Stimulated activated naive CD8-positive, alpha-beta T cell treated with anti-CD3 and anti-CD28 coated beads, Interleukin-15, Interleukin-2, amounts not matched to agents 100 U/mL and 50 U/mL, for 24 hours (primary cell): ENCODE measurements around the gene FANCI.
A peak's percentile ranks its signal among the peaks of the same experiment; 100 is the strongest.

ENCODE experiments used
- ATAC-seq: fragments of 150-1000 bp; cut with Tn5 transposase; one replicate; pipeline ENCODE4 v1.10.0; 2021
- DNase-seq: peaks from one replicate; pipeline ENCODE4 v3.0.0; 2021

FANCI gene

DNA sequence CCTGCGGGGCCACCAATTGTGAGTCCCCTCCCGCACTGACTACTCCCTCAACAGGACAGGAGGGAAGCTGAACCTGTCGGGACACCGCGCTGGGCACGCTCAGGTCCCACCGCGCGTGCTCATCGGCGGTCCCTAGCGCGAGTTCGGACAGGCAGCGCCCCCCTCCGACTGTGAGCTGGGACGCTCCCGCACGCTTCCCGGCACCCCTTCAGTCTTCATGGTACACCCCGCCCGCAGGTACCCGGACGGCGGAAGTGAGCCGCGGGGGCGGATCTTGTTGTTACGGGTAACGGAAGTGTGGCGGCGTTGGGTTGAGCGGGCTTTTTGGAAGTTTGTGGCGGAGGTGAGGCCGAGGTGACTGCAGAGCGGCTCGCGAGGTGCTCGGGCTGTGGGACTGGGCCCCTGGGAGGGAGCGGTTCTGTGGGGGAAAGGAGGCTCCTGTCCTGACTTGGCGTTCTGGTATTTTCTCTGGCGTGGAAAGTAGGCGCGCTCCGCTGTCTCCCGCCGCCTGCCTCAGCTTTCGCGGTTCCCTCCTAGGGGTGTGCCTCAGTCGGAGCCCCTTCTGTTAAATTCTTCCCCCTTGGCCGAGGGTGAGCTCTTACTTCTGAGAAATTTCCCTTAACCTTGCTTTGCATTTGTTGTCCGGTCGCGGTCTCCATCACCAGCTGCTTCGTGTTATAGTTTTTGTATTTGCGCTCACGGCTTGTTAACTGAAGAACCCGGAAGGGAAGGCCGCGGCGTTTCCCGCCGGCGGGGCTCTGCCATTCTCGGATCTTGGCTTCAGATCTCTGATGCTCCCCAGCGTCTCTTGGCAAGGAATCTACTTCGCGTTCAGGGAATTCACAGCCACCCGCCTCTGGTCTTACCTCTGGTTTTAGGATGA, at the start of gene FANCI:
Gene FANCI, plus strand, starts transcription at position 289 of the 883 bp plus-strand sequence. CDS start 3,669 bp downstream, outside the sequence.
- ATAC-seq (peak; percentile 96), DNase-seq (peak; percentile 99)

DNA sequence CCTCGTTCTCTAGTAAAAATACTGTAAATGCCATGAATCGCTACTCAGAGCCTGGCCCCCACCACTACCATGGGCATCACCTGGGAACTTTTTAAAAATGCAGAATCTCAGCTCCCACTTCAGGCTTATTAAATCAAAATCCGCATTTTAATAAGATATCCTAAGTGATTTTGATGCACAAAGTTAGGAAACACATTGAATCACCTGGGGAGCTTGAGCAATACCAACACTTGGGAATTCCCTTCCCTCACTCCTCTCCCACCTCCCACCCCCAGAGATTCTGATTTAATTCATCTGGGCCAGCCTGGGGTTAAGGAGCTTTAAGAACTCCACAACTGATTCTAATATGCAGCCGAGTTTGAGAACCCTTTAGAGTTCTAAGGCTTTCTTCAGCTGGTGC, 49.2 kb upstream of the FANCI start:
- no peak for DNase-seq

DNA sequence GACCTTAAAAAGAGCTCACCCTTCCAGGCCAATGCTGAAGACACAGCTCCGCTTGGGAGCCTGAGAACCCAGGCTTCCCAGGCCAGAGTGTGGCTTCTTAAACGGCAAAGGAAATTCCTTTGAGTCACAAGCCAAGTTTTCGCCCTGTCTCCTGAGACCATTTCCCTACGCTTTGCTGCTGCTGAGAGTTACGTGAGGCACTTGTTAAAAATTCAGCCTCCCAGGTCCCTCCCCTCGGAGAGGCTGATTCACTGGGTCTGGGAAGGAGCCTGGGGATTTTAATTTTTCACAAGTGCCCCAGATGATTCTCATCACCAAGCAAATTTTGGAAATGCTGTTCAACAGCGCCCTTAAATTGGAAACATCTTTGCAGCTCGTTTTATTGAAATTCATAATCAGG, 47.9 kb upstream of the FANCI start:
- no peak for DNase-seq
- ATAC-seq: no peak

More for the DNA sequence above, 49.2 kb upstream of the FANCI start:
- ATAC-seq: no peak

DNA sequence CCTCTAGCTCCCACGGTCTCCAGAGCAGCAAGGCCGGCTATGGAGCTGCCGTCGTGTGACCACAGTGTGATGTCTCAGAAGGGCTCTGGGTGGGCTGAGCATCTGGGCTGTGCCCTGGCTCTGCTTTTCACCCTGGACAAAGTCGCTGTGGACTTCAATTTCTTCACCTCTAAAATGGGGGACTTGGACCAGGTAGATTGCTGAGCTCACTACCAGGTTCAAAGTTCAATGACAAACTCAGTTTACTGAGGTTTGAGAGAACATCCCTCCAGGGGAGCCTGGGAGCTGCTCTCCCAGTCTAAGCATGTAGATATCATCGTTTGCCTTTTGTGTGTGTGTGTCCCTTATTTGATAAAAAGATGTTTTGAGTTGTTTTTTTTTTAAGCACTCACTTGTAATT, 47.5 kb upstream of the FANCI start:
- DNase-seq (no peak), ATAC-seq (no peak)

DNA sequence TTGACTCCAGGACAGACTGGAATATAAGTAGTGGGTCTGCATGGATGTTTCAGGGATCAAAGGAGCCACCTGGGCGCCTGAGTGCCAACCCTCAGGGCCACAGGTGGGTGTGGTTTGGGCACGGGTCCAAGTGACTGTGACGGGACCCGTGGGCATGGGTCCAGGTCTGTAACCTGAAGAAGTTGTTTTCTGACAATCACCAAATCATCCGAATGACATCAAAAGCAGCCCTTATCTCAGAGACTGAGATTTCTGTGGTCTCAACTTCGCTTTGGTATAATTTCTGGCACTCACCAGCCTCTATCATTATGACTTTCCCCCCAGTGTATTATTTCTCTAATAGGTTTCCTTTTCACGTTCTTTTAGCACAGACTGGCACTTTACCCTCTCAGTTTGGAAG, 46.8 kb upstream of the FANCI start:
- ATAC-seq (peak; percentile 63), DNase-seq (peak; percentile 64)

DNA sequence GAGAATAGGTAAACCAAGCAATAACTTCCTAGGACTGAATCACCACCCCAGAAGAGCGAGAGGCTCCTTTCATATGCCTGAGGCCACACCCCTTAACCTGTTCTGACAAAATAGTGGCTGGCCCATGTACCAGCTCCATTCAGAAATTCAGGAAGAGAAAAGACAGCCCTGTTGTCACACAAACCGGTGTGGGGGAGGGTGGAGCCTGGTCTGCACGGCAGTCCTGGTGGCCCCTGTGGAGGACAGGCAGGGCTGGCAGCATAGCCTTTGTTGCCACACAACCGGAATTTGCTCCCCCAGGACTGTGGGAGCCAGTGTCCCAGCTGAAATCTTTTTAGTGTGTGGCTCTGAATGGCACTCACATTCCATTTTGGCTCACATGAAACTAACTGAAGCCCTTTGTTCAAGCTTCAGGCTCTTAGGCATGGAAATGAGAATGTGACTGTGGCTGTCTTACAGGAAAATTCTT, 46.2 kb upstream of the FANCI start:
- ATAC-seq: peak; percentile 82
- peak; percentile 17 for DNase-seq

DNA sequence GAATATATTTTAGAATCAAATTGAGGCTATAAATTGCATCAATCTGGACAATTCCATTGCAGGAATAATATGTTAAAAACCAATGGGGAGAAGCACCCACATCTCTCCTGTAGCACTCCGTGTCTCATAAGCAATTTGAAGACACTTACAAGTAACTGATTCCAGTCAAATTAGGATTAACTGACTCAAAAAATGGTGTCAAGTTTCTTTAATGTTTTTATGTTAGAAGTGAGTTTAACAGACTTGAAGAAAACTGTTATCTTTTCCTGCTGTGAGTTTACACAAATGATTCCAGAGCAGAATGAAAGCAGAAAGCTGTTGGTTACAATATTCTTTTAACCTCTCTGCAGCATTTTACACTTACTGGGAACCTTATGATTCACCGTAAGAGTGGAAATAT, 45.6 kb upstream of the FANCI start:
- no peak for DNase-seq
- ATAC-seq: no peak

DNA sequence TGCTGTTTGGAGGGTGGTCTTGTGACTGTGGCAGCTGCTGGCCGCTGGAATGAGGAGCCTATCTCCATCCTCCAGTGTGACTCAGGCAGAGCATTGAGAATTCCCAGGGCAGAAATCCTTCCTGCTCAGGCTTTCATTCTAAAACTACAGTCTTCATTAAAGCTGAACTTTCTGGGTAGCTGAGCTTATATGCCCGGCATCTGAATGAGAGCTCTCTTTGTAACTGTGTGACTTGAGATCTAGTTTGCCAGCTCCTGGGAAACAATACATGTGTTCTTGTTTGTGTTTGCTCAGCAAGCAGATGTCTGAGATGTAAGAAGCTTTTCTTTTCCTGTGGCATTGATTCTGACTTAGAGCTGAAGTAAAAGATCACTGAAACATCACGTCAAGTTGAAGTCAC, 44.8 kb upstream of the FANCI start:
- no peak for DNase-seq
- ATAC-seq: no peak

DNA sequence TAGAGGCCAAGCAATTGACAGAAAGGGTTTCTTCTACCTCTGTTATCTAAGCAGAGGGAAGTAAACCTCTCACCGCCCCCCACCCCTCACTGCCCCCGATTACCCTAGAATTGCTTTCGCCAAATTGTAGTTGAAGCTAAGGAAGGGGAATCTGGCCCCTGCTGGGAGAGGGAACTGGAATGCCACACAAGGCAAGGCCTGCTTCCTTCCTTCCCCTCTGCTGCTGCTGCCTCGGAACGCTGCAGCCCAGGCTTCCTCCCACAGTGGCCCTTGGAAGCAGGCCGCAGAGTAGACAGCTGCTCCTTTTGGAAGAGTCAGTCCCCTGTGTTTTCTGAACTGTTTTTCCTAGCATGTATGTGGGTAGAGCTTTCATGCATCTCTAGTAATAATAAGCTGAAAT, 44.0 kb upstream of the FANCI start:
- ATAC-seq (no peak), DNase-seq (no peak)

DNA sequence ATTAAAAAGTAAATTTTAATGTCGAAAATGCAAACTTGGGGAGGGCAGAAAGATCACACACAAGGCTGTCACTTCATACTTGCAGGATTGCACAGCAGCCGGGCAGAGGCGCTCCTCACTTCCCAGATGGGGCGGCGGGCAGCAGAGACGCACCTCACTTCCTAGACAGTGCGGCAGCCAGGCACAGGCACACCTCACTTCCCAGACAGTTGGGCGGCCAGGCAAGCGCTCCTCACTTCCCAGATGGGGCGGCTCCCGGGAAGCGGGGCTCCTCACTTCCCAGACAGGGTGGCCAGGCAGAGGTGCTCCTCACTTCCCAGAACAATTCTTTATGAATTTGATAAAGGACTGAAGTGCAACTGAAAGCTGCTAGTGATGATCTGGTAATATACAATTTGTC, 43.6 kb upstream of the FANCI start:
- DNase-seq (no peak), ATAC-seq (no peak)

DNA sequence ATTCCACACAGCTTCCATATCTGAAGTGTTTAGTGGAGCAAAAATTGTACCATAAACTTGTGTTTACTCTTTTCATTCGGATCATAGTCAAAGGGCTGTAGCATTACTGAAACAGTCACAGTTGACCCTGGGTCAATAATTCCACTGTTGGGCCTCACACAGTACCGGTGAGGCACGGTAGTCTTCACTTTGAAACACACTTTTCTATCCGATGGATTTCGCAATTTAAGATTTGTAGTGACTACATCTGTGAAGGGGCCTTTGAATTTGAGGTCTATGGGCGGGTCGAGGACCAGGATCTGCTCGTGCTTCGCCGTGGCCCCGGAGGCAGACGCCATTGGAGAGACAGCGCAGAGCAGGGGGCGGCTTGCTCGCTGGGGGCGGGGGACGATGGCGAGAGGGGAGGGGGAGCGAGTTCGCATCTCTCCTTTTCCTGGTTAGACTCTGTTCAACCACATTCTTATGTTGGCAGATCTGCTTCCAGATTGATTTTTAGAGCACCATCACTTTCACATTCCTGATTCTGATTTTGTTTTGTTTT, 42.2 kb upstream of the FANCI start:
- ATAC-seq (no peak), DNase-seq (no peak)

DNA sequence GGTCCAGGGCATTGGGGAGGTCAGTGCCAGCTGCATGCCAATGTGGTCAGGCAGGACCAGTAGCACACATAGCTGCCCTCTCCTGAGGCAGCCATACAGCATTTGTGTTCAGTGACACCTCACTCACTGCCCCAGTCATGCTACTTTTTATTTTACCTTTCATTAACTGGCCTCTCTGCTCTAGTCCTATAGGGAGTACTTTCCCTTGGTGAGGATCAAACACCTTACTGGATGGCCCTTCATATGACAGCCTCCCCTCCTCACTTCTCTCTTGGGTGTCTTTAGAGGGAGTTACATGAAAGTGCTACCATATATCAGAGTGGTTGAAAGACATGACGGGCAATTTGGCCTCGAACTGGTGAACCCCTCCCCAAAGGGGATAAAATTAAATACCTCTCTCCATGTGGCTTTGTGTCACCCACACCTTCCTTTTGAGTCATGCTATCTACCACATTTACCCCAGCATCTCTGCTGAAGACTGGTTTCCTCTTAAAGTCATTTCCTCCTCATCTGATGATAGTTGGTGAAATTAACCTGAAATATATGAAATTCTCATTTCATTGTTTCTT, 40.0 kb upstream of the FANCI start:
- ATAC-seq (peak; percentile 92), DNase-seq (peak; percentile 43)

DNA sequence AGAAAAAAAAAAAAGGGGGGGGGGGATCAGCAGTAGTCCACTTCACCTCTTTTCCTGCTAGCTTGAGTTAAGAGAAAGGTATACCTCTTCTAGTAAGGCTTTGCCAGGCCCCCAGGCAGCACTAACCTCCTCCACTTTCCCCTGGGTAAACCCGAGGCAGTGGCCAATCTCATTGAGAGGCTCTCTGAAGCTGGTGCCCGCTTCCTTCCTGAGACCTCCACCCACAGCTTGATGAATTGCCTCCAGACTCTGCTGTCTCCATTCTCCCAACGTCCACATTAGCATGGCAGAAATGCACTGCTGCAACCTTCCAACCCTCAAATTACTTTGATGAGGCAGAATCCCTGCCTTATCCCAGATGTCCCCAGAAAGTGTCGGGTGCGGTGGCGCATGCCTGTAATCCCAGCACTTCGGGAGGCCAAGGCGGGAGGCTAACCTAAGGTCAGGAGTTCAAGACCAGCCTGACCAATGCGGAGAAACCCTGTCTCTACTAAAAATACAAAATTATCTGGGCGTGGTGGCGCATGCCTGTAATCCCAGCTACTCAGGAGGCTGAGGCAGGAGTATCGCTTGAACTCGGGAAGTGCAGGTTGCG, 37.7 kb upstream of the FANCI start:
- ATAC-seq (no peak), DNase-seq (peak; percentile 12)

DNA sequence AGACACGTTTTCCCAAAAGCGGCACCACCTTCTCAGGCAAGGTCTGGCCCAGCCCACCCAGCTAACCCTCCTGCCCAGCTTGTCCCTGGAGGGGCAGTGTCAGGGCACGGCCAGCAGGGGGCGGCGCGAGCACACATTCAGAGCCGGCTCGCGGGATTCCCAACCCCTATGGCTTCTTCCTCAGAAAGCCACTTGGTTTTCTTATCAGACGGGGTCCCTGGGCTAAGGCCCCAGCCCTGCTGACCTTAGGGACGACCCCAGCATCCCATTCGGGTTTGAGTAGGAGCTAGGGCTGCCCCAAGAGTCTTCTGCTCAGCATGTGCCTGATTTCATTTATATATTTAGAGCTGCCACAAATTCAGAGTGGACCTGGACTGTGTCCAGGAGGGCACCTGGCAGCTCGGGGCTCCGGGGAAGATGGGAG, 36.9 kb upstream of the FANCI start:
- peak; percentile 76 for ATAC-seq

DNA sequence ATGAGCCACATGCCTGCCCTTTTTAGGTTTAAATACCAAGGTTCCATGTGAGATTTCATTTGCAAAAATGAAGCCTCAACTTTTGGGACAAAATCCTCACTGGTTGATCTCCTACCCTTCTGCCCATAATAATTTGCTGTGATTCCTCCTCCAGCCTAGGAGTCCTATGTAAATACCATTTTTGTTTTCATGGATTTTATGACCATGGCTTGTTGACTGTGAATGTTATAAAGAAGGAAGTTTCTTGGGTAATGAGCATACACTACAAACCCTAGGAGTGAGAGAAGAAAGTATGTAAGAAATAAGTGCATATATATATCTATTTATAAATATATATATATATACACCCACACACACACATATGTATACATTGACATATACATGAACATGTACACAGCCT, 35.5 kb upstream of the FANCI start:
- ATAC-seq: no peak
- no peak for DNase-seq

More for the DNA sequence above, 36.9 kb upstream of the FANCI start:
- peak; percentile 85 for DNase-seq

DNA sequence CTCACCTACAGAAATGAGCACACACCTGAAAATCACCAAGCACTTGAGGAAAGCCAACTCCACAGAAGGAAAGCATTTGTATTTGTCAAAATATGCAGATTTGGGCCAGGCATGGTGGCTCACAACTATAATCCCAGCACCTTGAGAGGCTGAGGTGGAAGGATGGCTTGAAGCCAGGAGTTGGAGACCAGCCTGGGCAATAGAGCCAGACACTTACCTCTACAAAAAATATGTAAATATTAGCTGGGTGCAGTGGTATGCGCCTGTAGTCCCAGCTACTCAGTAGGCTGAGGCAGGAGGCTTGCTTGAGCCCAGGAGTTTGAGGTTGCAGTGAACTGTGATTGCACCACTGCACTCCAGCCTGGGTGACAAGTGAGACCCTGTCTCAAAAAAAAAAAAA, 34.7 kb upstream of the FANCI start:
- no peak for ATAC-seq
- no peak for DNase-seq

DNA sequence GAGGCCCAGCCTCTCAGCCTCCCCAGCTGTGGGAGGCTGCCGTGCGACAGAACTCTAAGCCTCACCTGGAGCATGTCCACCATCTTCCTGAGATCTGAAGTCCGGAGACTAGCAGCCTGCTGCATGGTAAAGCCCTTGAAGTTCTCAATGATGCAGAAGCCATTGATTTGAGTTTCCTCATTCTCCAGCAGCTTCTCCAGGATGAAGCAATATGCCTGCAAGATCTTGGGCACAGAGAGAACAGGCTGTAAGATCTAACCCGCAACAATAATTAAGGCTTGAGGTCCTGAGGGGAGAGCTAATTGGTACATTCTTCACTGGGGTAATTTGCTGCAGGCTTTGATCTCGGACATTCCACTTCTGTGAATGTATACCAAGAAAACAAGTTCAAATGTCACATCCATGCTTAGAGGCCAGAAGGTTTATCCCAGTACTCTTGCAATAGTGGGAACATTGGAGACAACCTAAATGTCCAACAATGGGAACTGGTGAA, 32.1 kb upstream of the FANCI start:
- DNase-seq: no peak
- ATAC-seq: no peak

DNA sequence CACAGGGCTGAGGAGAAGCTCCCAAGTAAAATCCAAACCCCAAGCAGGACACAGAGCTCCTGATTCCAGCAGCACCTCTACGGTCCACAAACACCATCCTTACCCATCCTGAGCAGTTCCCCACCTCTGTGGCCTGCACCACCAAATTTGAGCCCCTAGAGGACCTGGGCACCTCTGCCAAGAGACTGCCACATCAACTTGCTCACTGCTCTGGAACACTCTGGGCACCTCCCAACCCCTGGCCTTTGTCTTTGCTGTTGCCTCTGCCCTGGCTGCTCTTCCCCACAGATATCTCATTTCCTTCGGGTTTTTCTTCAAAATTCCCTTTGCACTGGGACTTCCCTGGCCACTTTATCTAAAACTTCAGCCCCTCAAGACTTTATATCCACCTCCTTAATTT, 28.2 kb upstream of the FANCI start:
- ATAC-seq (peak; percentile 47), DNase-seq (no peak)

DNA sequence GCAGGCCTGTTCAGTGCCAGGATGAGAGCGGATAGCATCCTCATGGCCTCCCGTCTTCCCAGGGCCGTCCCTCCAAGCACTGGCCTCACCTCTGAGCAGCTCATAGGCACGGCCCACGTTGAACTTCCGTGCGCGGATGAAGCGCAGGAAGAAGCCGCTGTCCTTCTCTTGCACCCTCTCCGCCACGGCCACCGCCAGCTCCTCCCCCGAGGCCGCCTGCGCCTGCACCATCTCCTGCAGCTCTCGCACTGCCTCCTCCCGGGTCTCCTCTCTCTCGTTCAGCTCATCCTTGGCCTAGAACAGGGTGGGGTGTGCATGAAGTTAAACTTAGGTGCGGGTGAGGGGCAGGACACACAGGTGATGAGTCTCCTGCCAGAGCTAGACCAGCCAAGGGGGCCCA, 26.7 kb upstream of the FANCI start:
- DNase-seq (no peak), ATAC-seq (no peak)

DNA sequence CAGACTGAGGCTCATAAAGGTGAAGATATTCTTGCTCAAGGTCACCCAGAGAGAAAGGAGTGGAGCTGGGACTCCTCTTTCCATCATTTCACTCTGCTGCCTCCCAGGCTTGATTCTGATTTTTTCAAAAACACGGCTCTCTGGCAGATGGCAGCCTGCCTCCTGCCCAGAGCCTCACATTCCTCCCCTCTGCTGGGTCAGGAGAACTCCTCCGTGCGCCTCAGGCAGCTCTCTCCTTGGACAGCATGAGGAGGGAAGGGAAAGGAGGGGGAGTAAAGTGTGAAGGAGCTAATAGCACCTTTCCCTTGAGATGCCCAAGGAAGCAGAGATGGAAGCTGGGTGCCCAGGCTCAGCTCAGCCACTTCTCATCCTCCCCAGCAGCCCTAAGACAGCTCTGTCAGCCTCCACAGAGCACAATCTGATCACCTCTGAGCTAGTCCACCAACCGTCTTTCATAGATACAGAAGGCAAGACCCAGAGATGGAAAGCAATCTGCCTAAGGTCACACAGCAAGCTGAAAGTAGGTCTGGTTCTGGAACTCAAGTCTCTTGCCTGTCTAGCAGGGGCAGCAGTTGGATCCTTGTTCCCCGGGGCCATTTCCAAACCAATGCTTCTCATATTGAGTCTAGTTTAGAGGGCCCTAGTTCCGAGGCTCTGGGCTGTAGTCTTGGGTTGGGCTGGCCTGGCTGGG, 25.9 kb upstream of the FANCI start:
- ATAC-seq: no peak
- DNase-seq: no peak

DNA sequence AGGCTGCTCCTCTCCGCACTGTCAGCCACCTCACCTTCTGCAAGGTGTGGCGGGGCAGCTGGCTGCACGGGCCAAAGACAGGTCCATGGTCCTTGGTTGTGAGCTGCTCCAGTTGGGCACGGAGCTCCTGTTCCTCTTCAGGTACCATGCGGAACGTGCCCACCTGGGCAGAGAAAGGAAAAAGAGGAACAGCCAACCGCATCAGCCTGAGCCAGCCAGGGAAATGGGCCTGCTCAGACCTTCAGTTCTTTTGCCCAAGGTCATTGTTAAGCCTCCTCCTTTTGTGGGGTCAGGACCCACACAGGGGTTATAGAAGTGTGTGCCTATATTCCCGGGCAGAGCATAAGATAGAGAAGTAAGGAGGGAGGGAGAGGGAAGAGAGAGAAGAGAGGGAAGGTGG, 25.2 kb upstream of the FANCI start:
- ATAC-seq (no peak), DNase-seq (no peak)

DNA sequence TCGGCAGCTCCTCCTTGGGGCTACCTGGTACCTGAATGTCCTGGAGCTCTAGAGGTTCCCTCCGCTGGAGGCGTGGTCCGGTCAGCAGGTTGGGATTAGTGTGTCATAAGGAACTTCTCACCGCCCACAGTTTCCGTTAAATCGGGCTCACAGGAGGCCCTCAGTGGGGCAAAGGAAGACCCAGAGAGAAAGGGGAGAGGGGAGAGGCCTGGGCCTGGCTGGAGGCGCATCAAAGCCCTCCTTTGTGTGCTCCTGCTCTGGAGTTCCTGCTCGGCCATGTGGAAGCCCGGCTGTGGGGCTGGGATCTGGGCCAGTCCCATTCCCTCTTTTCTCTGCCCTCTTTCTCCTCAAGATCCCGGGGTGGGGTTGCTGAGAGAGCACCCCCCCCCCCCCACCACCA, 22.2 kb upstream of the FANCI start, which contains the start of gene RLBP1:
Gene RLBP1, minus strand, starts transcription at position 37 of the 400 bp plus-strand sequence. CDS start 2,604 bp downstream, outside the sequence.
- ATAC-seq: no peak
- no peak for DNase-seq
